ENCODE measurements around the gene ZFX. TPM values are rescaled to one million over a fixed set of nuclear protein-coding genes. Genes with fewer than 3 reads are reported as not detected.

ZFX gene
- total RNA-seq, 4 donors from 2014 or later = 42.9 to 63.3 (median 57.3) TPM

DNA sequence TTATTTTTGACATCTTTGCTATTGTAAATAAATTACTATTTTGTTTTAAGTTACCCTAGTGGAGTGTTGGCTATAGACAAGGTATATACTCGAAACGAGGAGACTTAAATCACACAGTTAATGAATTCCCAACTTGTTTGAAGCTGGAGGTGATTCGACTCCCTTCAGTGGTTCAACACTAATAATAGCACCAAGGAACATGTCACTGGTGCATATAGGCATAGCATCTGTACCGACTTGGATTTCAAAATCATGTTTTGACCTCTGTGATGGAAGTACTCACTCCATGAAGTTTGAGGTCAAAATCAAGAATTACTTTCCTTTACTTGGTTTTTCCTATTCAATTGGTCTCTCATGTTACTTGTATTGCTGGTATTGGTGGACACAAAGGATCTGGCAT lies 66.5 kb downstream of the ZFX start:
- H3K36me3 ChIP-seq = peaks cover 0 to 17% of the 10 kb centered on the region in 2 donors
- H3K9me3 ChIP-seq = no peaks in the 10 kb centered on the region
- no peaks in the 10 kb centered on the region for H3K27me3 ChIP-seq
- in situ Hi-C loops (cut with MboI; ENCODE audit: low sequenced_read_pairs in 4 of 4) = no loop called here
- ATAC-seq (no peak), DNase-seq (no peak)
- no peak overlapping the region for H3K27ac ChIP-seq
- H3K4me3 ChIP-seq = no peak overlapping the region
- no peak for TF ChIP-seq POLR2A (IDR thresholded peaks at IDR 0.05)
- TF ChIP-seq, protein P1, sequence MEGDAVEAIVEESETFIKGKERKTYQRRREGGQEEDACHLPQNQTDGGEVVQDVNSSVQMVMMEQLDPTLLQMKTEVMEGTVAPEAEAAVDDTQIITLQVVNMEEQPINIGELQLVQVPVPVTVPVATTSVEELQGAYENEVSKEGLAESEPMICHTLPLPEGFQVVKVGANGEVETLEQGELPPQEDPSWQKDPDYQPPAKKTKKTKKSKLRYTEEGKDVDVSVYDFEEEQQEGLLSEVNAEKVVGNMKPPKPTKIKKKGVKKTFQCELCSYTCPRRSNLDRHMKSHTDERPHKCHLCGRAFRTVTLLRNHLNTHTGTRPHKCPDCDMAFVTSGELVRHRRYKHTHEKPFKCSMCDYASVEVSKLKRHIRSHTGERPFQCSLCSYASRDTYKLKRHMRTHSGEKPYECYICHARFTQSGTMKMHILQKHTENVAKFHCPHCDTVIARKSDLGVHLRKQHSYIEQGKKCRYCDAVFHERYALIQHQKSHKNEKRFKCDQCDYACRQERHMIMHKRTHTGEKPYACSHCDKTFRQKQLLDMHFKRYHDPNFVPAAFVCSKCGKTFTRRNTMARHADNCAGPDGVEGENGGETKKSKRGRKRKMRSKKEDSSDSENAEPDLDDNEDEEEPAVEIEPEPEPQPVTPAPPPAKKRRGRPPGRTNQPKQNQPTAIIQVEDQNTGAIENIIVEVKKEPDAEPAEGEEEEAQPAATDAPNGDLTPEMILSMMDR (IDR thresholded peaks at IDR 0.05 in 4 of 5, conservative IDR thresholded peaks at IDR 0.05 in 1 of 5) = no peak
- intact Hi-C loops (cut with DNase I; ENCODE audit: low total_unique reads) = no loop called here
- H3K4me1 ChIP-seq = no peaks in the 10 kb centered on the region

DNA sequence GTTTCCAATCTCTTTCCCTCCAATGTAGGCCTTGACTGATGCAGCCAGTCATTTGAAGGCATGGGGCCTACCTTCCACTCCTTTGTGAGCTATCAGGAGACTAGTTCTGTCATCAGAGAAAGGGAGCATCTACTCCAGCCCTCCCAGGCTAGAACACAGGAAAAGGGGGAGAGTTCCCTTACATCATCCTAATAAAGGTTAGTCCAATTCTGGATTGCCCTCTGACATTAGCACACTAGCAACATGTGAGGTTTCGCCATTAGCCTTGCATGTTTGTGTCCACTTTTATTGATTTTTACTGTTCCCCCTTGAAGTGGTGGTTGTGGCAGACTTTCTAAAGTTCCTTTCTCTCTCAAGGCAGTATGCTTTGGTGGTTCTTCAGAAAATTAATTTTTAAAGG lies 67.3 kb downstream of the ZFX start:
- DNase-seq = no peak
- Histone ChIP-seq H3K27me3 (no peaks in the 10 kb centered on the region), H3K9me3 (no peaks in the 10 kb centered on the region), H3K27ac (no peak overlapping the region), H3K36me3 (peaks cover 0 to 10% of the 10 kb centered on the region in 2 donors), H3K4me3 (no peak overlapping the region), H3K4me1 (no peaks in the 10 kb centered on the region)
- ATAC-seq = no peak
- intact Hi-C loops (cut with DNase I; ENCODE audit: low total_unique reads) = no loop called here
- no peak for TF ChIP-seq POLR2A (IDR thresholded peaks at IDR 0.05)
- TF ChIP-seq, protein P1 (IDR thresholded peaks at IDR 0.05 in 4 of 5, conservative IDR thresholded peaks at IDR 0.05 in 1 of 5) = no peak
- in situ Hi-C loops (cut with MboI; ENCODE audit: low sequenced_read_pairs in 4 of 4) = no loop called here

DNA sequence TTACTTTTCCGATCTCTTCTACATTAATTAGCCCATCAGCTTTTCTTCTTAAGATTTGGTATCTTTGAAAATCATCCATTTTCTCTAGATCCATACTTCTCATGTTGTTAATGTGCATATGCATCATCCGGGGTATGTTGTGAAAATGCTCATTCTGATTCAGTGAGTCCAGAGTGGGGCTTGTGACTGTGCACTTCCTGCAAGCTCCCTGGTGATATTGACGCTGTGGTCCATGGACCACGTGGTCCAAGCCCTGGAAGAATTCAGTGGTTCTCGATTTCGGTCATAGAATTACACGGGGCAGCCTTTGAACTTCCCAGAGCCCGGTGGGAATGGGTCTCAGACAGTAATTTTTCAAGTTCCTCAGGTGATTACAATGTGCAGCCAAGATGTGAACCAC lies 69.8 kb downstream of the ZFX start:
- DNase-seq (no peak), ATAC-seq (no peak)
- in situ Hi-C loops (cut with MboI; ENCODE audit: low sequenced_read_pairs in 4 of 4) = no loop called here
- Histone ChIP-seq H3K36me3 (no peaks in the 10 kb centered on the region), H3K27me3 (no peaks in the 10 kb centered on the region), H3K9me3 (no peaks in the 10 kb centered on the region), H3K27ac (no peak overlapping the region), H3K4me3 (no peak overlapping the region), H3K4me1 (no peaks in the 10 kb centered on the region)
- TF ChIP-seq, protein P1 (IDR thresholded peaks at IDR 0.05 in 4 of 5, conservative IDR thresholded peaks at IDR 0.05 in 1 of 5) = no peak
- TF ChIP-seq POLR2A (IDR thresholded peaks at IDR 0.05) = no peak
- intact Hi-C loops (cut with DNase I; ENCODE audit: low total_unique reads) = no loop called here

DNA sequence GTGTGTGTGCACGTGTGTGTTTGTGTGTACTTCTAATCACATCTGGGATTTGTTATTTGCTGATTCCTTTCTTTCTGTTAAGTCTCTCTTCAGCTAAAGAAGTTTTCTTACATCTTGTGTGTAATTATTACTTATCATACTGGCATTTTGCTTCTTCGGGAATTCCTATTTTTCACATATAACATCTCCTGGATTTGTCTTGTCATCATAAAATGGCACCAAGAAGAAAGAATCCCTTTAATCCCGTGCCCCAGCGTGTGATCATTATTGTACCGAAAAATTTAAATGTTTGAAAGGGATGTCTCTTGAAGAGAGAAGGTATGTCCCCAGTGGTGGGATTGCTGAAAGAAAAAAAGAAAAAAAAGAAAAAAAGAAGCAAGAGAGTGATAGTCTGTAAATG lies 72.3 kb downstream of the ZFX start:
- DNase-seq = no peak
- in situ Hi-C loops (cut with MboI; ENCODE audit: low sequenced_read_pairs in 4 of 4) = no loop called here
- no peak for TF ChIP-seq POLR2A (IDR thresholded peaks at IDR 0.05)
- TF ChIP-seq, protein P1 (IDR thresholded peaks at IDR 0.05 in 4 of 5, conservative IDR thresholded peaks at IDR 0.05 in 1 of 5) = no peak

DNA sequence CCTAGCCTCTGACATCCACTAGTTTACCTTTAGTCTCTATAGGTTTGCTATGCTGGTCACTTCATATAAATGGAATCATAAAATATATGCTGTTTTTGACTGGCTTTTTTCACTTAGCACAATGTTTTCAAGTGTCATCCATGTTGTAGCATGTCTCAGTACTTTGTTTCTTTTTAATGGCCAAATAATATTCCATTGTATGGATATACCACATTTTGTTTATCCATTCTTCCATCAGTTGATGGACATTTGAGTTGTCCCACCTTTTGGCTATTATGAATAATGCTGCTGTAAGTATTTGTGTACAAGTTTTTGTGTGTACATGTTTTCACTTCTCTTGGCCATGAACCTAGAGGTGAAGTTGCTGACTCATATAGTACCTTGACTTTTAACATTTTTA lies 75.7 kb downstream of the ZFX start:
- ATAC-seq = no peak
- H3K4me3 ChIP-seq = no peak overlapping the region
- H3K4me1 ChIP-seq = no peaks in the 10 kb centered on the region
- H3K27ac ChIP-seq = no peak overlapping the region
- in situ Hi-C loops (cut with MboI; ENCODE audit: low sequenced_read_pairs in 4 of 4) = loop anchor here in 2 of 4 donors (25.0 kb wide), 1 partner anchor 138 kb away; no protein-coding TSS in a partner anchor
- DNase-seq = no peak
- H3K9me3 ChIP-seq = no peaks in the 10 kb centered on the region
- H3K36me3 ChIP-seq = no peaks in the 10 kb centered on the region
- intact Hi-C loops (cut with DNase I; ENCODE audit: low total_unique reads) = no loop called here
- TF ChIP-seq POLR2A (IDR thresholded peaks at IDR 0.05) = no peak
- TF ChIP-seq, protein P1 (IDR thresholded peaks at IDR 0.05 in 4 of 5, conservative IDR thresholded peaks at IDR 0.05 in 1 of 5) = no peak
- no peaks in the 10 kb centered on the region for H3K27me3 ChIP-seq

More for the DNA sequence above, 72.3 kb downstream of the ZFX start:
- ATAC-seq = no peak
- H3K4me1 ChIP-seq = no peaks in the 10 kb centered on the region
- H3K27me3 ChIP-seq = no peaks in the 10 kb centered on the region
- intact Hi-C loops (cut with DNase I; ENCODE audit: low total_unique reads) = no loop called here
- no peak overlapping the region for H3K27ac ChIP-seq
- no peak overlapping the region for H3K4me3 ChIP-seq
- H3K9me3 ChIP-seq = no peaks in the 10 kb centered on the region
- no peaks in the 10 kb centered on the region for H3K36me3 ChIP-seq
